H4 (cell line): ENCODE results near the gene CTNNA1. TPM values are rescaled to one million over a fixed set of nuclear protein-coding genes. Genes with fewer than 3 reads are reported as not detected.
"Not testable (repeated sequence)": the region's sequence is repeated elsewhere in the genome, so short reads cannot be mapped to it uniquely, and the experiment has no call there.

ENCODE experiments used
- DNase-seq: peaks from one replicate; pipeline ENCODE4 v3.0.0-alpha.2; 2015; ENCODE audit warnings: low spot score
- total RNA-seq: library from RNA; depleted of rRNA; stranded (reverse); fragments of >200 nt; shearing (Covaris generic); gene quantifications from 2 replicates; pipeline ENCODE4 v1.2.3, GENCODE V29; 2014

Gene CTNNA1
- total RNA-seq, 1 experiment from 2014 or later = 228 TPM

DNA sequence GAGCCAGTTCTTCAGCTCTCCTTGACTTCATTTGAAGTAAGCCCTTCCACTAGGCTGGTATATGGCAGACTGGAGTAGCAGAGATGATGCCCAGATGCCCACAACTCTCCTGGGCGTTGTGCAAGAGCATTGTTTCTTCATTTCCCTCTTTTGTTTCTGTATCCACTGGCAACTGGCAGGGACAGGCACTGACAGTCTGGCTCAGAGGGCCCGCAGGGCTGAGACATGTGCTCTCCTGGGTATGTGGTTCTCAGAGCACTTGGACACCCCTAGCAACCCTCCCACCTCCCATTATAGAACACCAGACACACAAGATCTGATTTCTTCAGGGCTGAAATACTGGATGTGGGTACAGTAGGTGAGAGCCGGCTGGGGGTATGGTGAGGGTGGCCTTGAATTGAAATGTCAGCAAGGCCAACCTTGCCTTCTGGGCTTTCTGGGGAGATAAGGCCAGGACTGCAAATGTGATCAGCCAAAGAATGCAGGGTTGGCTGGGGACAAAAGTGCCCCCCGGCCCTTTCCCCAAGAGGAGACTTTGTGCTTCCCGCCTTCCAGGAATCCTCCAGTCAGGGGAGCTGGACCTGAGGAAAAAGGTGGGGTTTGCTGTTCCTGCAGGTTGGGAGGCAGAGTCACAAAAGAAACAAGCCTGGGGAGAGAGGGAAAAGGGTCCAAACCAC, 28.6 kb upstream of the CTNNA1 start:
- peak; percentile 62 for DNase-seq

DNA sequence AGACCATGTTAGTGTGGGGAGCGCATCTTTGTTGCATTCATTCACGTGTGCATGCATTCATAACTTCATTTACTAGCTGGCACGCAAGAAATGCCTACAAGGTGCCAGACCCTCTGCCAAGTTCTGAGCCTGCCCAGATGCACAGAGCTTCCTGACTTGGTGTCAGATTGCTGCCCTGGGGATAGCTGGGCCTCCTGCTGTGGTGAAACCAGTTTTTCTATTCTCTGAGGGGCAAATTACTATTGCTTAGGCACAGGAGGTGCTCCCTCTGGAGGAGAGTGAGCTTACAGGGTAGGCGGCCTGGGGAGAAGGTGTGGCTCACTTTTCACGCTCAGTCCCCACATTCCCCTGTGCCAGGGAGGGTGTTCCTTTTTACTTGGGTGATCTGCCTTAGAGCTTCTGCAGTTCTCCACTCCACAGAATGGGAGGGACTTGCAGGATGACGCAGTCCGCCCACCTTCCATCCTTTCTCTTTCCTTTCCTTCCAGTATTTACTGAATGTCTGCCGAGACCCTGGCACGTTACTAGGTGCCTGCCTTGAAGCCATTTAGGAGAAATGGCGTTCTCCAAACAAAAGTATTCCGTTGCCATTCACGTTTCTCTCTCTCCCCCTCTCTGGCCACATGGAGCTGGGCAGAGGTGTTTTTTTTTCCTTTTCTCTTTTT, 27.9 kb upstream of the CTNNA1 start:
- peak; percentile 96 for DNase-seq

DNA sequence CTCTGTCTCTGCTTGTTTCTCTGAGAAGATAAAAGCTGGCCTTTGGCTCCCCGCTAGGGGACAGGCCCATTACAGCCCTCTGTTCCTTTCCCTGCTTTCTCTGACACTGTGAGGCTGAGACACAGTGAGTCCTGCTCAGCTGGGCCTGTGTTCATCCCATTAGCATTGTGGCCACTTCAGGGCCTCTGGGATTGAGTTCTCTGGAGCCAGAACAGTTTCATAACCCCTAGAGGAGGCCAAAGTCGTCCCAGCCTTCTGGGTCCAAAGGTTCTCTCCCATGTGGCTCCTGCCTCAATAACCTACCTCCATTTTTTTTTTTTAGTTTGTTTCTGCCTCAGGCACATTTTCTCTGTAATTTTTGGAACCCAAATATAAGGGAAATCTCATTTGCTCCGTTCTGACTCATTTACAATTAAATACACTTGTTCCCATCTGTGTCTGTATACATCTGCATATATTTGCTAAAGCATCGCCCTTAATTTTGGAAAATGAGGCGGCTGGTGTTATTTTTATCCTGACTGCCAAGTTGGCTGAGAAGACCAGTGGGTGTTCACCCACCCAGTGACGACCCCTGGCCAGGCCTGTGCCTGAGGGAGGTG, 27.3 kb upstream of the CTNNA1 start:
- DNase-seq = peak; percentile 26

DNA sequence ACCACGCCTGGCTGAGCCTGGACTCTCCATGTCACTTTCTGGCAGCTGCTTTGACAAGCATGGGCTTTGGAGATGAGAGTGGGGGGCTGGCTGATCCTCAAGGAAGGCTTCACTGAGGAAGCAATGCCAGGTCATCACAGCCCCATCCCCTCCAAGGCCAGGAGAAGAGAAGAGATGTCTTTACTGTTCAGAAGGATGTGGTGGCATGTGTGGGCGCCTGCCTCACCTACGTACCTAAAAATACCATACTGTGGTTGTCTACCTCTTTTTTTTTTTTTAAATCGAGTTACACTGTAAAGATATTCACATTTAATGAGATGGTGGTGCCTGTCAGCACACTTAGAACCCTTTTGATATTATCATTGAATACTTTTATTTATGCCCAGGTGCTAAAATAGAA, 26.4 kb upstream of the CTNNA1 start:
- no peak for DNase-seq

DNA sequence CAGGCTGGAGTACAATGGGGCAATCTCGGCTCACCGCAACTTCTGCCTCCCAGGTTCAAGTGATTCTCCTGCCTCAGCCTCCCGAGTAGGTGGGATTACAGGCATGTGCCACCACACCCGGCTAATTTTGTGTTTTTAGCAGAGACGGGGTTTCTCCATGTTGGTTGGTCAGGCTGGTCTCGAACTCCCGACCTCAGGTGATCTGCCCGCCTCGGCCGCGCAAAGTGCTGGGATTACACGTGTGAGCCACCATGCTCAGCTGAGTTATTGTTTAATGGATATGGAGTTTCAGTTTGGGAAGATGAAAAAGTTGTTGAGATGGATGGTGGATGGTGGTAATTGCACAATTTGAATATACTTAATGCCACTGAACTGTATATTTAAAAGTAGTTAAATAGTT, 22.7 kb upstream of the CTNNA1 start:
- DNase-seq = not testable (repeated sequence)

DNA sequence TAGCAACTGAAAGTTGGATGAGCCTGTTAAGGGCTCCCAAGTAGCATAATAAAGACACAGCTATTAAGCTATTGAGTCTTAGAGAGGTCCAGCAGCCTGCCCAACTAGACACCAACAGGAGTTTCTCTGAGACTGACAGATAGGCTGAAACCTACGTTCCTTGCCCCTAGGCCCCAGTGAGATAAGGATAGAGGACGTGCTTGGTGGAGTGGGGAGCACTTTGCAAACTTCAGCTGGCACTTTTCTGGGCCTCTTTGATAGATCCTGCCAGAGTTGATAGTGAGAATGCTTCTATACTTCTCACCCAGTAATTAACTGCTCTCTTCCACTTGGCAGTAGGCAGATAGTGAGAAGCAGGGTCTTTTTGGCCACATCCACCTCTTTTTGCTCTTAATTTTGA, 20.8 kb upstream of the CTNNA1 start:
- DNase-seq = no peak

DNA sequence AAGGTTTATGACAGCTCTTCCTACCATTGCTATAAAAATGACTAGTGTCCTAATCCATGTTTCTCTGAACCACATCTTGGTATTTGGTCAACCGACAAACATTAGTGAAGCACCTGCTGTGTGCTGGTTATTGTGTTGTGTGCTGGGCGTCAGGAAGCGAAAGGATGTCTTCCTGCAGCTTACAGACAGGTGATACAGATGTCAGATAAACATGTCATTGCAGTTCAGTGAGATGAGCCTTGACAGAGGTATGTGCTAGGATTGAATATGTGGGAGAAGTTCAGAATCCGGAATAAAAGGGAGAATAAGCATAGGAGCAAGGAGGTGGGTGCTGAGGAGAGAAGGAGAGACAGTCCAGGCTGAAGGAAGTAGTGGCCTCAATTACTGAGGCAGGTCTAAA, 20.3 kb upstream of the CTNNA1 start:
- DNase-seq = no peak

DNA sequence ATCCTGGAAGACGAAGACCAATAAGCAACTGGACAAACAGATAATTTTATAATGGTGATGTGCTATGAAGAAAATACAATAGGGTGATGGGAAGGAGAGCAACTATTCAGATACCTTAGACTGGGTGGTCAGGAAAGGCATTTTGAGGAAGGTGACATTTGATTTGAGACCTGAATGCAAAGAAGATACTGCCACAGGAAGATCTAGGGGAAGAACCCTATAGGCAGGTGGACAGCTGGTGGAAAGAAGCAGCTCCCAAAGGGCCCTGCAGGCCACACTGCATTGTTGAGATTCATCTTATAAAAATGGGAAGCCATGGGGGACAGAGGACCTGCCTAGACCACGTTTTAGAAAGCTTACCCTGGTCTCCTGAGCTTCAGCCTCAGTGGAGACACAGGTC, 19.7 kb upstream of the CTNNA1 start:
- no peak for DNase-seq

DNA sequence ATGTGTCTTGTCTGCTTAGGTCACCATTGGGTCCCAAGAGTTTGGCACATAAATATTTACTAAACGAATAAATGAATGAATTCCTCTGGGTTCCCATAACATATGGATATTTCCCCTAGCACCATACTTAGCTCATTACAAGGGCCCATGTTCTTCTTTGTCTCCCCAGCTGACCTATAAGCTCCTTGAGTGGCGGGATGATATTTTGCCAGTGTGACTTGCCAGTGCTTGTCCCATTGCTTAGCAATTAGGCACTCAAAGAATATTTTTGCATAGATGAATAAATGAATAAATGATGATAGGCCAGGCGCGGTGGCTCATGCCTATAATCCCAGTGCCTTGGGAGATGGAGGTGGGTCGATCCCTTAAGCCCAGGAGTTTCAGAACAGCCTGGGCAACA, 16.9 kb upstream of the CTNNA1 start:
- no peak for DNase-seq

DNA sequence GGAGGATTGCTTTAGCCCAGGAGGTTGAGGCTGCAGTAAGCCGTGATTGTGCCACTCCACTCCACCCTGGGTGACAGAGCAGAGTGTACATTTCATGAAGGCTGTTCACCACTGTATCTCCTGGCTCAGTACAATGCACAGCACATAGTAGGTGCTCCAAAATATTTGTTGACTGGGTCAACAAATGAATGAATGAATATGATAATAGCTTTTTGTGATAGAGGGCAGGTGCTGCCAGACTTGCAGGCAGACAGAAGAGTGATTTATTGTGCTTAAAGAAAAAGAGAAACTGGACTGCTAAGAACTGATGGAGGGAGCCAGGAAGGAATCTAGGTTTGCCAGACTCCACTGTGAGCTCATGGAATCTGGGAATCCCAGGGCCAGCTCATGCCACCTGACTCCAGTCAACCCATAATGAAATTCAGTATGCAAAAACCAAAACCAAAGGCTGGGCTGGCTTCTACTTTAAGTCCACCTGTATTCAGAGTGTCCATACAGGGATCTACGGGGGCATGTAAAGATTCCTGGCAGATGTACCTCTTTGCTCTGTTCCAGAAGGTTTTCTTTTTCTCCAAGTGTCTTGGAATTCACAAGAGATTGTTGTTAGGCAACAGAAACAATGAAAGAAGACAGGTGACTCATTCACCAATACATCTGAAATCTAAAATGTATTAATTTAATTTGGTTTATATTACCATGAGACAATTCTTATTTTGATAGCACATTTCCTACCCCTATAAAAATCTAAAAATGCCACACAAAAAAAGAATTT, 15.5 kb upstream of the CTNNA1 start:
- DNase-seq = no peak

DNA sequence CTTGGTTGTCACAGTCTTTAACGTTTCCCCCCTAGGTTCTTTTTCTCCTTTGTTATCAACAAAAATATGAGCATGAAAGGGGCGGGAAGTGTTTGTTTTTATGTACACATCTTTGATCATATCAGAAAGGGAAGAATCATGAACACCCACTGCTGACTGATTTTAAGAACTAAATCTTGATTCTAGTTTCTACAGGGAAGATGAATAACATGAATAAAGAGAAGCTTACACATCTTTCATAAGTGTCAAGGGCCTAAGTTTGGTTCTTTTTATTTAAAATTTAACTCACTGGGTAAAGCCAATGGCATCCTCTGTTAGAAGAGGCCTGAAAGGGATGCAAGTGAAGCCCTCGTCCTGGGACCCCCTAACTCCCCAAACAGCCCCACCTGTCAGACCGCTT, 14.8 kb upstream of the CTNNA1 start:
- no peak for DNase-seq

DNA sequence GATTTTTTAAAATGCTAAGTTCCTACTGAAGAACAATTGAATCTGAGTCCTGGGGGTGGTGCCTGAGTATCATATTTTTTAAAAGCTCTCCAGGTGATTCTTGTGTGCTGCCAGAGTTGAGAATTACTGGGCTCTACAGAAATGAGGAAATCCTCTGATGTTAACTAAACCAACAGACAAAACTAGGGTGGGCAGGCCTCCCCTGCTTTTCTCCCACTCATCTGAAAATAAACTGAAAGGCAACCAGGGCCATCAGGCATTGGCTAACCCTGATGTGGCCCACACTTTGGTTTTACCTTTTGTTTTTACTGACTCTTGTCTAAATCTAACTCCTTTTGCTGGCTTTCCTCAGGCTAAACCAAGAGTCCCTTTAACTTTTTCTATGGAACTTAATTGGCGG, 13.3 kb upstream of the CTNNA1 start:
- no peak for DNase-seq

DNA sequence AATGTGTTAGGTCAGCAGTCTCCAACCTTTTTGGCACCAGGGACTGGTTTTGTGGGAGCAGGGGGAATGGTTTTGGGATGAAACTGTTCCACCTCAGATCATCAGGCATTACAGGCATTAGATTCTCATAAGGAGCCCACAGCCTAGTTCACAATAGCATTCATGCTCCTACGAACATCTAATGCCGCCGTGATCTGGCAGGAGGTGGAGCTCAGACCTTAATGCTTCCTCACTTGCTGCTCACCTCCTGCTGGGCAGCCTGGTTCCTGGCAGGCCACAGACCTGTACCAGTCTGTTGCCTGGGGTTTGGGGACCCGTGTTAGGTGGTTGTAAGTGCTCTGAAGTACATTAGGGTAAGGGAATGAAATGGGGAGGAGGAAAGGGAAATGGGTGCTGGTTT, 9.7 kb upstream of the CTNNA1 start:
- DNase-seq = no peak

DNA sequence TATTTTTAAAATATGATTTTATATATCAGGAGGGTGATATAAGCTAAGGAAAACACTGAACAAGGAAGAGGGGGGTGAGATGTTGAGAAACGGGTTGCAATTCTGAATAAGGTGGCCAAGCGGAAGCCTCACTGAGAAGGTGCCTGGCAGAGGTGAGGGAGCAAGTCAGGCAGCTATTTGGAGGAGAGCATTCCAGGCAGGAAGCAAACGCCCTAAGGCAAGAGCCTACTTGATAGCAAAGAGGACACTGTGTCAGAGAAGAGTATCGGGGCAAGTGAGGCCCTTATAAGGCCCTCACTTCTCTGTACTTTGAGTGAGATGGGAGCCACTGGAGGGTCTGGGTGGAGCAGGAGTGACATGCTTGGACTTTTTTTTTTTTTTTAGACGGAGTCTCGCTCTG, 8.0 kb upstream of the CTNNA1 start:
- no peak for DNase-seq

DNA sequence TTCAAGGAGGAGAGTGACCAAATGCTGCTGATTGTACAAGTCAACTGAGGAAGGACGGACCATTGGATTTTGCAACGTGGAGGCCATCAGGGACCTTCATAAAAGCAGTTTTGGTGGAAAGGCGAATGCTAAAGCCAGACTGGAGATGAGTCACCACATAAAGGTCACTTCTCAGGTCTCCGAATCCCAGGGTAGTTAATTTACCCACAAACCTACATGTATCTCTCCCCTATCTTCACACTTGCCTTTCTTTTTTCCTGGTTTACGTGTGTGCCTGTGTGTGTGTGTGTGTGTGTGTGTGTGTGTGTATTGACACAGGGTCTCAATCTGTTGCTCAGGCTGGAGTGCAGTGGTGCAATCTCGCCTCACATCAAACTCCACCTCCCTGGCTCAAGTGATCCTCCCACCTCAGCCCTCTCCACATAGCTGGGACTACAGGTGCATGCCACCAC, 4.6 kb upstream of the CTNNA1 start:
- DNase-seq = no peak

DNA sequence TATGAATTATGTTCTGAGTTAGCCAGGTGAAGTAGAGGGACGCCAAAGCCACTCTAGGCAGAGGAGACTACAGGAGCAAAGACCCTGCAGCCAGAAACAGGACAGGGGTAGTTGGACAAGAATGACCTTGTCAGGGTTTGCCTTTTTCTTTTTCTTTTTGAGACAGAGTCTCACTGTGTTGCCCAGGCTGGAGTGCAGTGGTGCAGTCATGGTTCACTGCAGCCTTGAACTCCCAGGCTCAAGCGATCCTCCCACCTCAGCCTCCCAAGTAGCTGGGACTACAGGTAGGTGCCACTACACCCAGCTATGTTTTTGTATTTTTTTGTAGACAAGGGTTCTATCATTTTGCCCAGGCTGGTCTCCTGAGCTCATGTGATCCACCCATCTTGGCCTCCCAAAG, 1.9 kb upstream of the CTNNA1 start:
- DNase-seq = not testable (repeated sequence)

DNA sequence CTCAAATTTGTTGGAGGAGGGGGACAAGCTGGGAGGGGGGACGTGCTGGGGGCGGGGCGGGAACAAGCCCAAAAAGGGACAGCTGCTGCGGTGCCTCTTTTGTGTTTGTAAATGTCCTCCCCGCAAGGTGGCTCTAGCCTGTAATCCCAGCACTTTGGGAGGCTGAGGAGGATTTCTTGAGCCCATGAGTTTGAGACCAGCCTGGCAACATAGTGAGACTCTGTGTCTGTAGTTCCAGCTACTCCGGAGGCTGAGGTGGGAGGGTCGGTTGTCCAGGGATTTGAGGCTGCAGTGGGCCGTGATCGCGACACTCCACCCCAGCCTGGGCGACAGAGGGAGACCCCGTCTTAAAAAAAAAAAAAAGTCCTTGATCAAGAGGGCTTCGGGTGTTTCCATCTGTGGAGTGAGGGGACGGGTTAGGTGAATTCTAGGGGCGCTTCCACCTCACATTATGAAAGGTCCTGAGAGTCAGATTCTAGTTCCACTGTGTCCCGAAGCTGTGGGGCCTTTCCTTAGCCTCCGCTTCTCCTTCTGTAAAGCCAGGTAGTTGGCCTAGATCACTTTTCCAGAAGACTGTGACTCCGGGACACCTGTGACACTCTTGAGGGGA, 779 bp upstream of the CTNNA1 start:
- DNase-seq = no peak

DNA sequence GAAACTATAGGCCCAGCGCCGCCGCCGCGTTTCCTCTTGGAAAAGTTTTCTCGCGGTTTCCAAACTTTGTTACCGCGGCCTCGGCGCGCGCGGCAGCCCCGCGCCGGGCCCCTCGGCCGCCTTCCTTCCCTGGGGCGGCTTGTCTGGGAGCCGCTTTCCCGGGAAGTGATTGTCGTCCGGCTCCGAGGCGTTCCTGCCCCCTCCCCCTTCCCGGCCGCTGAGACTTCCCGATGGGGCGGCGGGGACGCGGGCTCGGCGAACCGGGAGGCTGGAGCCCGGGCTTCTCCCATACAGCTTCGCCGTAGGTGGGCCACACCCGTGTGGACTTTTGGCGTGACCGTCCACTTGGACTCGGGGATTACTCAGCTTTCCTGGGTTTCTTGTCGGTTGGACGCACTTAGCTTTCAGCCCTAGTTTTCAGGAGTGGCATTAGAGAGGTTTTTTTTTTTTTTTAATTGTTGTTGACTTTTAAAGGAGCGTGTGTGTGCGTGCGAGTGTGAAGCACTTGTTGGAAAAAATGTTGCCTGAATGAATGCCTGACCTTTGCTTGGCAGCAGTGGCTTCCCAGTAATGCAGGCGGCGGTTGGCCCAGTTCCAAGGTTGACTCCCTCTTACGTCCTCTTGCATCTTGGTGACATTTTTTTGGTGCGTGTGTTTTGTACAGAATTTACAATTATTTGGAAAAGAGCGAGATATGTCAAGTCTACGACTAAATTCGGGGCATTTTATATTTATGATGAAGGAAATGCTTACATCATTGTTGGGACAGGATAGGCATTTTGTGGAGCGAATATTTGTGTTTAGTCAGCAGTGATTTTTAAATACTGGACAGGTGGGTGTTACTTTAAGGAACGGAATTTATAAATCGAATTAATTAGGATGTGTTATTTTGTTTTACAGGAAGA, 821 bp downstream of the CTNNA1 start:
- DNase-seq = peak; percentile 90

DNA sequence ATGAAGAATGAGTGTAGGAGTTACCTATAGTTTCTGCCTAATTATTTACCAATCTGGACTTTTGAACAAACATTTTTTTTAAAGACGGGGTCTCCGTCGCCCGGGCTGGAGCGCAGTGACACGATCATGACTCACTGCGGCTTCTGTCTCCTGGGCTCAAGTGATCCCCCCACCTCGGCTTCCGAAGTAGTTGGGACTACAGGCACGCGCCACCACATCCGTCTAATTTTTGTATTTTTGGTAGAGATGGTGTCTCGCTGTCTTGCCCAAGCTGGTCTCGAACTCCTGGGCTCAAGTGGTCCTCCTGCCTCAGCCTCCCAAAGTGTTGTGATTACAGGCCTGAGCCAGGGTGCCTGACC, 1.5 kb downstream of the CTNNA1 start:
- peak; percentile 41 for DNase-seq

DNA sequence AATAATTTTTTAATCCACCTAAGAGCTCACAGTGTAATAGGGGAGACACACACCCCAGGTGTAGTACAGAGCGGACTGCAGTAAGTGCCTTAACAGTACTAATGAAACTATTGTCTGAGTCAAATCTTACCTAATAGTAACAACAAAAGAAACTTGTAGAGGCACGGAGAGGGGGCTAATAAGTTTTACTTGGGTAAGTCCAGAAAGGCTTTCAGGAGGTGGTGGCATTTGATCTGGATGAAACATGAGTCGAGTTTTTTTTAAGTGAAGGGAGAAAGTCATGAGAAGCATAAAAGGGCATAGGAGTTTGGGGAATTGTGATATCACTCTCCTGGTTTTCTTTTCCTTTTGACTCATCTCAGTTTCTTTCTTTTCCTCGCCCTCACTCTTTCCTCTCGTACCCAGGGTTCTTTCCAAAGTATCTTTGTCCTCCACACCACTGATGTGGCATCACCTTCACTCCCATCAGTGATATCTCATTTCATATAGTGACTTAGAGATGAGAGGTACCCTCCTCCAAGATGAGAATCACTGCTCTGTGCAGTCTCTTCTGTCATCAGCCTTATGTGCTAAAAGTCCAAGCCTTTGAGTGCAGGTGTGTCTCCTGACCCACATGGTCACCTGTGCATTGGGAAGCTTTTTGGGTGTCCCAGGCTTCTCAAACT, 2.0 kb downstream of the CTNNA1 start:
- no peak for DNase-seq
